HG02623 (cell line): ENCODE measurements around the gene SNRPA.
"Not testable (repeated sequence)": the region's sequence is repeated elsewhere in the genome, so short reads cannot be mapped to it uniquely, and the experiment has no call there.

Experiments used
- ATAC-seq: cut with Tn5 transposase; IDR thresholded peaks from one replicate; pipeline ENCODE4 v1.9.1; 2021; ENCODE audit warnings: moderate library complexity; ENCODE audit not compliant: unreplicated experiment

Gene SNRPA

DNA sequence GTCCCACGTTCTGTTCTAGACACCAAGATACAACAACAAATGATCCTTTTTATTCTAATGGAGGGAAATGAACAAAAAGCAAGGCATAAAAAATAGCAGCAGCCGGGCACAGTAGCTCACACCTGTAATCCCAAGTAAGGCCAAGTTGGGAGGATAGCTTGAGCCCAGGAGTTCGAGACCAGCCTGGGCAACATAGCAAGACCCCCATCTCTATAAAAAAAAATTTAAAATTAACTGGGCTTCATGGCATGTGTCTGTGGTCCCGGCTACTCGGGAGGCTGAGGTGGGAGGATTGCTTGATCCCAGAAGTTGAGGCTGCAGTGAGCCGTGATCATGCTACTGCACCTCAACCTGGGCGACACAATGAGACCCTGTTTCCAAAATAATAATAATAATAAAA lies 25.4 kb downstream of the SNRPA start:
- no peak for ATAC-seq

GRCh38 chr19:40776932-40777644 lies 26.1 kb downstream of the SNRPA start:
- ATAC-seq: peak; percentile 51

DNA sequence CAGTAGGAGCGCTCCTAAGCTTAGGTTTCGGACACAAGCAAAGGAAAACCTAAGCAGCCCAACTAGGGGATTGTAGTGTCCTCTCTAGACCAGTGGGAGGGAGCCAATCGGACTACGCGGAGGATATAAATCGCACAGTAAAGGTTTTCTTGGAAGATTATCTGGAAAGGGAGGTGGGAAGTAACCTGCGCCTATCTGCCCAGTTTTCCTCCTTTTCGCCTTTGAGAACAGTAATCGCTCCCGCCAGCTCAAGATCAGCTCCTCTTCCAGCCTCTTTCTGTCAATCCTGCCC lies 26.6 kb downstream of the SNRPA start:
- no peak for ATAC-seq

DNA sequence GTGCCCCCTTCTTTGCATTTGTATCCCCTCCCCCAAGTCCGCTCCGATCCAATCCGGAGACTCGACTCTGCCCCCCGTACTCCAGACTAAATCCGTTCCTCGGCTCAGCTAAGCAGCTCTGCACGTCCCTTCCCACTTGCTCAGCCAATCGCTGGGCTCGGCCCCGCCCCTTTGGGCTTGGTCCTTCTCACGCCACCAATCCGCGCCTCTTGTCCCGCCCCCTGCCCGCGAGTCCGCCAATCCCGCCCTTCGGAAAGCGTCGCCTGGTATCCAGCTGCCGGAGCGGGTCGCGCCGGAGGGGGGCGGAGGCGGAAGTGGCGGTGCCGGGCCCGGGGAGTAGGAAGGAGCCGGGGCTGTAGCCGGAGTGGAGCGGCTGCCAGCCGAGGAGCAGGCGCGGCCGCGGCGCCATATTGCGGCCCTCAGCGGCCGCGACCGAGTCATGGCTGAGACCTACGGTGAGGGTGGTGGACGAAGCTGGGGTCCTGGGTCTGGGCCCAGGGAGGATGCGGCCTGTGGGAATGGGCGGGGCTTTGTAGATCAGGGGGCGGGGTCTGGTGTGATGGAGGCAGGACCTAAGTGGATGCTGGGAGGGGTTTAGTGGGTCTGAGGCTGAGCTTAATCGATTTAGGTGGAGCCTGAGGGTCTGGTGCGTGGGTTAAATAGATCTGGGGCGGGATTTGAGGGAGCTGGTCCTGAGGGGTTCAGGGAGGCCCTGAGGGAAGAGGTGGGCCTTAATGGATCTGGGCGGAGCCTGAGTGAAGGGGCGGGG lies 27.1 kb downstream of the SNRPA start, which contains the start of gene RAB4B:
Gene RAB4B, plus strand, starts transcription at position 311 of the 769 bp plus-strand sequence. Its CDS starts 129 bp downstream, at position 440.
- ATAC-seq: peak; percentile 61

DNA sequence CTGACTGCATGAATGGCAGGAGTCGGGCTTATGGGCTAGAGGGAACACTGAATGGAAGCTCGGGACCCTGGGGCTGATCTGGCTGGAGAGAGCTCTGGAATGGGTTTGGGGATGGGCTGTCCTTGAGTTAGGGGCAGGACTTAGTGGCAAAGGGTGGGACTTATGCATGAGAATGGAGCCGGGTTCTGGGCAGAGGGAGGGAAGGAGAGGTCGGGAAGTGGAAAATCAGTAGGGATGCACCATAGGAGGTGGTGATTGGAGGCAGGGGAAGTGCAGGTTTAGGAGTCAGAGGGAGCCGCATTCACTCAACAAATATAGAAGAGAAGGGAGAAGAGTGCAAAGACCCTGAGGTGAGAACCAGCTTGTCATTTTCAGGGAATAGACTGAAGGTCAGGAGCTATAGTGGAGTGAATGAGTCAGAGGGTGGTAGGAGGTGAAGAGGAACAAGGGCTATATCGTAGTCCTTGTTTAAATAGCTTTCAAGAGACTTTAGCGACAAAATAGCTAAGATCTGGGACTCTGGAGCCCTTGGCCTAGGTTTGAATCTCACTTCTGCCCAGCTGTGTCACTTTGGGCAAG lies 27.8 kb downstream of the SNRPA start:
- no peak for ATAC-seq

DNA sequence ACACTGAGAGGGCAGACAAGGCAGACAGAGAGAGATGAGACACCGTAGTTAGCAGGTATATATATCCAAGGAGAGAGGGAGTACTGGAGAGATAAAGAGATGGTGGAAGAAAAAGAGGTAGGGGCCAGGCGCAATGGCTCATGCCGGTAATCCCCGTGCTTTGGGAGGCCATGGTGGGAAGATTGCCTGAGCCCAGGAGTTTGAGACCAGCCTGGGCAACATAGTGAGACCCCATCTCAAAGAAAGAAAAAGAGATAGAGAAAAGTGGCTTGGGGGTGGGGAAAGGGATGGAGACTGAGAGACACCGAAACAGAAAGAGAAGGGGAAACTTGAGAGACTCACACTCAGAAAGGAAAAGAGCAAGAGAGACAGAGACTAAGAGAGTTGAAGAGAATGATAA lies 29.6 kb downstream of the SNRPA start:
- ATAC-seq: no peak

DNA sequence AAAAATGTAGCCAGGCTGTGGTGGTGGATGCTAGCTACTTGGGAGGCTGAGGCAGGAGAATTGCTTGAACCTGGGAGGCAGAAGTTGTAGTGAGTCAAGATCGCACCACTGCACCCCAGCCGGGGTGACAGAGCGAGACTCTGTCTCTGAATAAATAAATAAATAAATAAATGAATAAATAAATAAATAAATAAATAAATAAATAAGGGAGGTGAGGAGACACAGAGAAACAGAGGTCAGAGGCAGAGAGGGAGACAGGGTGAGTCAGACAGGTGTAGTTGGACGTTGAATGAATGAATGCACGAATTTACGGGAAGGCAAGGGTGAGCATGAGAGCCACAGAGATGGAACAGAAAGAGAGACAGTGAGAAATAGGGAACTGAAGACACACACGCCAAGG lies 30.1 kb downstream of the SNRPA start:
- no peak for ATAC-seq

- no peak for ATAC-seq
Observed at GRCh38 chr19:40783711-40784110, 32.7 kb downstream of the SNRPA start.

DNA sequence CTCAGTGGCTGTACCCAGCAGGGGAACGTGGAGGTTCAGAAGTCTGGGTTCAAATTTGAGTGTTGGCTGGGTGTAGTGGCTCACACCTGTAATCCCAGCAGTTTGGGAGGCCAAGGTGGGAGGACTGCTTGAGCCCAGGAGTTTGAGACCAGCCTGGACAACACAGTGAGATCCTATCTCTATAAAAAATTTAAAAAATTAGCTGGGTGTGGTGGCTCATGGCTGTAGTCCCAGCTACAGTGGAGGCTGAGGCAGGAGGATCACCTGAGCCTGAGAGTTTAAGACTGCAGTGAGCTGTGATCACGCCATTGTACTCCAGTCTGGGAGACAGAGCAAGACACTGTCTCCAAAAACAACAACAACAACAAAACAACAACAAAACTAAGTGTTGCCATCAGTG lies 33.1 kb downstream of the SNRPA start:
- not testable (repeated sequence) for ATAC-seq

- no peak for ATAC-seq
Observed at GRCh38 chr19:40785526-40785925, 34.5 kb downstream of the SNRPA start.

GRCh38 chr19:40786060-40787037 lies 35.3 kb downstream of the SNRPA start:
- no peak for ATAC-seq

GRCh38 chr19:40791349-40791748 lies 40.3 kb downstream of the SNRPA start:
- no peak for ATAC-seq

DNA sequence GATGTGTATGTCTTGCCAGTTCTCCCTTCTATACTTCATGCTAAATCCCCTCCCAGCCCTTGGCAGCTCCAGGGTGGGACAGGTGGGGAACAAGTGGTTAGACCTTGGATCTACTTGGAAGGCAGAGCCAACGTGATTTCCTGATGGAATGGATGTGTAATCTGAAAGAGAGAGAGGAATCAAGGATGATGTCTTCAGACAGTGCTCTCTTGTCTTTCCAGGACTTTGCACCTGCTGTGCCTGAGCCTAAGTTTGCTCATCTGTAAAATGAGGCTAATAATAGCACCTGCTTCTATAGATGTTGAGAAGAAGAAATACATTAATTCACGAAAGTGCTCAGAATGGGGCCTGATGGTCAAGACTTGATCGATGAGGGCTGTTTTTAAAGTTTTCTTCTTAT lies 41.0 kb downstream of the SNRPA start:
- no peak for ATAC-seq

- no peak for ATAC-seq
Observed at GRCh38 chr19:40797166-40797962, 46.4 kb downstream of the SNRPA start.

GRCh38 chr19:40797963-40798682 lies 47.1 kb downstream of the SNRPA start:
- no peak for ATAC-seq

GRCh38 chr19:40798683-40799557 lies 47.9 kb downstream of the SNRPA start, which contains the start of gene EGLN2:
Gene EGLN2 (plus strand): TSS chr19:40799191. CDS start chr19:40800573, 1,382 bp downstream.
- ATAC-seq: peak; percentile 65

GRCh38 chr19:40799558-40800338 lies 48.7 kb downstream of the SNRPA start:
- no peak for ATAC-seq
